Smooth muscle cell (in vitro differentiated cells): ENCODE measurements around the gene SYPL1. TPM values are rescaled to one million over a fixed set of nuclear protein-coding genes. Genes with fewer than 3 reads are reported as not detected.

ENCODE experiments used
- DNase-seq: peaks from one replicate; lab custom pipeline; 2025; ENCODE audit not compliant: unreplicated experiment; lab: John Stamatoyannopoulos, UW
- H2AFZ ChIP-seq: fragments of 200-600 bp; sonication (generic); 2 replicates; pipeline ENCODE4 v1.6.0; 2016; ENCODE audit warnings: antibody characterized with exemption, low read depth, mild to moderate bottlenecking
- H3F3A ChIP-seq: fragments of 200-600 bp; sonication (generic); 2 replicates; pipeline ENCODE4 v1.6.0; 2017; ENCODE audit warnings: antibody characterized with exemption, low read depth
- H3K27ac ChIP-seq: fragments of 200-600 bp; sonication (generic); 2 replicates; pipeline ENCODE4 v1.5.1; 2016; ENCODE audit warnings: low read depth, mild to moderate bottlenecking
- H3K27me3 ChIP-seq: fragments of 200-600 bp; sonication (generic); 2 replicates; pipeline ENCODE4 v1.6.1; 2016; ENCODE audit warnings: low read depth, mild to moderate bottlenecking
- H3K36me3 ChIP-seq: fragments of 200-600 bp; sonication (generic); 2 replicates; pipeline ENCODE4 v1.5.1; 2016; ENCODE audit warnings: low read depth
- H3K4me1 ChIP-seq: fragments of 200-600 bp; sonication (generic); 2 replicates; pipeline ENCODE4 v1.5.1; 2016; ENCODE audit warnings: low read depth
- H3K4me2 ChIP-seq: fragments of 200-600 bp; sonication (generic); 2 replicates; pipeline ENCODE4 v1.6.0; 2016; ENCODE audit warnings: mild to moderate bottlenecking
- H3K4me3 ChIP-seq: fragments of 200-600 bp; sonication (generic); 2 replicates; pipeline ENCODE4 v1.5.1; 2016; ENCODE audit warnings: mild to moderate bottlenecking
- H3K79me2 ChIP-seq: fragments of 200-600 bp; sonication (generic); 2 replicates; pipeline ENCODE4 v1.6.0; 2016; ENCODE audit warnings: low read depth, mild to moderate bottlenecking
- H3K9ac ChIP-seq: fragments of 200-600 bp; sonication (generic); 2 replicates; pipeline ENCODE4 v1.6.0; 2016; ENCODE audit warnings: low read depth
- H3K9me3 ChIP-seq: fragments of 200-600 bp; sonication (generic); replicated peaks from 2 replicates; pipeline ENCODE4 v1.5.1; 2016; ENCODE audit warnings: low read depth
- H4K20me1 ChIP-seq: fragments of 200-600 bp; sonication (generic); 2 replicates; pipeline ENCODE4 v1.6.0; 2016; ENCODE audit warnings: low read depth
- CTCF ChIP-seq: fragments of 200-600 bp; sonication (generic); IDR thresholded peaks from 2 replicates; pipeline ENCODE4 v1.5.1; 2017; ENCODE audit warnings: borderline replicate concordance, mild to moderate bottlenecking, antibody characterized with exemption; ENCODE audit not compliant: insufficient read depth, poor library complexity, severe bottlenecking
- WGBS: methylation state at CpG from one replicate; pipeline ENCODE4 v1.1.7; 2016; ENCODE audit warnings: low lambda C conversion rate; 5-methylcytosine and 5-hydroxymethylcytosine counted together
- polyA plus RNA-seq: library from polyadenylated mRNA; unstranded; fragments of >200 nt; fragmentation: Nextera tagmentation; extraction: Ambion mirVana; gene quantifications from 2 replicates; pipeline ENCODE4 v1.2.1, GENCODE V29; 2016
- total RNA-seq: library from RNA; depleted of rRNA; stranded (reverse); fragments of >200 nt; gene quantifications from 2 replicates; pipeline ENCODE4 v1.2.3, GENCODE V29; 2014

SYPL1 gene
- total and polyA plus RNA-seq, 2 experiments from 2014 or later, result 75.2 to 107 TPM

GRCh38 chr7:106045139-106045538 lies 67.0 kb downstream of the SYPL1 start:
- Histone ChIP-seq H3K36me3 (no peaks in the 10 kb centered on the region), H3K27me3 (peaks cover 10% of the 10 kb centered on the region), H3F3A (no peaks in the 10 kb centered on the region), H3K4me2 (no peak overlapping the region), H3K9ac (no peak overlapping the region), H3K4me1 (no peaks in the 10 kb centered on the region), H3K79me2 (no peaks in the 10 kb centered on the region), H4K20me1 (no peaks in the 10 kb centered on the region), H2AFZ (no peak overlapping the region), H3K27ac (no peak overlapping the region), H3K4me3 (no peak overlapping the region), H3K9me3 (no peaks in the 10 kb centered on the region)
- WGBS, result 84% methylated on average over 2 of the region's 2 CpGs
- DNase-seq, result no peak
- TF ChIP-seq CTCF, result no peak

- Histone ChIP-seq H3K9me3 (no peaks in the 10 kb centered on the region), H3K4me2 (peak overlapping the region; percentile 68), H3K27me3 (peaks cover 10% of the 10 kb centered on the region), H3K27ac (no peak overlapping the region), H3K4me1 (no peaks in the 10 kb centered on the region), H3K9ac (no peak overlapping the region), H3K79me2 (no peaks in the 10 kb centered on the region), H2AFZ (no peak overlapping the region), H3K4me3 (no peak overlapping the region), H4K20me1 (no peaks in the 10 kb centered on the region), H3K36me3 (no peaks in the 10 kb centered on the region), H3F3A (no peaks in the 10 kb centered on the region)
- no peak for DNase-seq
- TF ChIP-seq CTCF, result no peak
- WGBS, result 93% methylated on average over 4 of the region's 4 CpGs
Measured at GRCh38 chr7:106042196-106042611, 69.9 kb downstream of the SYPL1 start.

GRCh38 chr7:106041140-106041717 lies 70.9 kb downstream of the SYPL1 start:
- no peak overlapping the region for H3K27ac ChIP-seq
- no peak overlapping the region for H3K4me2 ChIP-seq
- no peaks in the 10 kb centered on the region for H4K20me1 ChIP-seq
- no peak overlapping the region for H3K4me3 ChIP-seq
- no peaks in the 10 kb centered on the region for H3K79me2 ChIP-seq
- peaks cover 10% of the 10 kb centered on the region for H3K27me3 ChIP-seq
- 45% methylated on average over 6 of the region's 6 CpGs for WGBS
- H3K4me1 ChIP-seq, result no peaks in the 10 kb centered on the region
- DNase-seq, result no peak
- no peaks in the 10 kb centered on the region for H3K9me3 ChIP-seq
- H3F3A ChIP-seq, result no peaks in the 10 kb centered on the region
- H2AFZ ChIP-seq, result no peak overlapping the region
- H3K9ac ChIP-seq, result no peak overlapping the region
- no peaks in the 10 kb centered on the region for H3K36me3 ChIP-seq
- TF ChIP-seq CTCF, result peak; percentile 65

Other genes with a start within 250 kb of the SYPL1 start
- gene ATXN7L1, start 235.7 kb downstream of the SYPL1 start, total RNA-seq, result 3.3 and 16.3 TPM in 2 replicates
- gene ATXN7L1, start 235.7 kb downstream of the SYPL1 start, polyA plus RNA-seq, result 4.4 and 7.3 TPM in 2 replicates
- 0.27 and 0.31 TPM in 2 replicates for gene CDHR3, start 149.0 kb downstream of the SYPL1 start, total RNA-seq
- gene CDHR3, start 149.0 kb downstream of the SYPL1 start, polyA plus RNA-seq, result 0.24 and 1.7 TPM in 2 replicates
- gene NAMPT, start 172.7 kb upstream of the SYPL1 start, total RNA-seq, result 189 and 239 TPM in 2 replicates
- gene NAMPT, start 172.7 kb upstream of the SYPL1 start, polyA plus RNA-seq, result 49.1 and 53.3 TPM in 2 replicates